ENCODE results near the gene SUGT1. TPM values are rescaled to one million over a fixed set of nuclear protein-coding genes. Genes with fewer than 3 reads are reported as not detected.
"Not testable (repeated sequence)": the region's sequence is repeated elsewhere in the genome, so short reads cannot be mapped to it uniquely, and the experiment has no call there.

Gene SUGT1
- total RNA-seq, 2 experiments from 2014 or later: 32.1 to 59.0 TPM

- H3K4me3 ChIP-seq (ENCODE audit: low read depth, low read length, poor library complexity, severe bottlenecking): no peak overlapping the region
- ChIA-PET POLR2A (interaction anchor here (1.2 to 1.6 kb wide), 3 partner anchors 10 to 27 kb away, joined by 3 to 5 read pairs (median 4); no protein-coding TSS in a partner anchor), CTCF (ENCODE audit: unreplicated experiment) (no interaction called here)
- TF ChIP-seq, protein P1, sequence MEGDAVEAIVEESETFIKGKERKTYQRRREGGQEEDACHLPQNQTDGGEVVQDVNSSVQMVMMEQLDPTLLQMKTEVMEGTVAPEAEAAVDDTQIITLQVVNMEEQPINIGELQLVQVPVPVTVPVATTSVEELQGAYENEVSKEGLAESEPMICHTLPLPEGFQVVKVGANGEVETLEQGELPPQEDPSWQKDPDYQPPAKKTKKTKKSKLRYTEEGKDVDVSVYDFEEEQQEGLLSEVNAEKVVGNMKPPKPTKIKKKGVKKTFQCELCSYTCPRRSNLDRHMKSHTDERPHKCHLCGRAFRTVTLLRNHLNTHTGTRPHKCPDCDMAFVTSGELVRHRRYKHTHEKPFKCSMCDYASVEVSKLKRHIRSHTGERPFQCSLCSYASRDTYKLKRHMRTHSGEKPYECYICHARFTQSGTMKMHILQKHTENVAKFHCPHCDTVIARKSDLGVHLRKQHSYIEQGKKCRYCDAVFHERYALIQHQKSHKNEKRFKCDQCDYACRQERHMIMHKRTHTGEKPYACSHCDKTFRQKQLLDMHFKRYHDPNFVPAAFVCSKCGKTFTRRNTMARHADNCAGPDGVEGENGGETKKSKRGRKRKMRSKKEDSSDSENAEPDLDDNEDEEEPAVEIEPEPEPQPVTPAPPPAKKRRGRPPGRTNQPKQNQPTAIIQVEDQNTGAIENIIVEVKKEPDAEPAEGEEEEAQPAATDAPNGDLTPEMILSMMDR (conservative IDR thresholded peaks at IDR 0.05; ENCODE audit: low read length): no peak
- no peak for TF ChIP-seq EZH2phosphoT487 (IDR thresholded peaks at IDR 0.05; ENCODE audit: borderline replicate concordance, low read depth, low read length)
- no peak overlapping the region for H3K27ac ChIP-seq (ENCODE audit: low read depth, low read length, poor library complexity, severe bottlenecking)
- H2AFZ ChIP-seq (ENCODE audit: low read length): no peak overlapping the region
- H3K4me1 ChIP-seq (ENCODE audit: insufficient read depth, low read length, poor library complexity, severe bottlenecking): no peaks in the 10 kb centered on the region
- no peaks in the 10 kb centered on the region for H3K36me3 ChIP-seq (ENCODE audit: insufficient read depth, low read length)
- no peaks in the 10 kb centered on the region for H3K79me2 ChIP-seq (ENCODE audit: insufficient read depth, low read depth, low read length)
- DNase-seq (ENCODE audit: low spot score): no peak
- no TSS peak for BruUV-seq (replicated peaks)
- no peak overlapping the region for H3K4me2 ChIP-seq (ENCODE audit: low read length)
- H4K20me1 ChIP-seq (ENCODE audit: insufficient read depth, low read length): no peaks in the 10 kb centered on the region
- H3K9me2 ChIP-seq (ENCODE audit: insufficient read depth, low read length): no peaks in the 10 kb centered on the region
- no peaks in the 10 kb centered on the region for H3K9me3 ChIP-seq (ENCODE audit: low read length)
- intact Hi-C loops (cut with micrococcal nuclease; ENCODE audit: unreplicated experiment): no loop called here
These were observed 50.8 kb downstream of the SUGT1 start for GRCh38 chr13:52703482-52703881.

- no peak for DNase-seq (ENCODE audit: low spot score)
- Histone ChIP-seq H3K27ac (ENCODE audit: low read depth, low read length, poor library complexity, severe bottlenecking) (no peak overlapping the region), H3K36me3 (ENCODE audit: insufficient read depth, low read length) (no peaks in the 10 kb centered on the region), H2AFZ (ENCODE audit: low read length) (no peak overlapping the region), H3K9me3 (ENCODE audit: low read length) (no peaks in the 10 kb centered on the region), H3K4me2 (ENCODE audit: low read length) (no peak overlapping the region), H3K9me2 (ENCODE audit: insufficient read depth, low read length) (no peaks in the 10 kb centered on the region), H3K4me1 (ENCODE audit: insufficient read depth, low read length, poor library complexity, severe bottlenecking) (no peaks in the 10 kb centered on the region), H3K4me3 (ENCODE audit: low read depth, low read length, poor library complexity, severe bottlenecking) (no peak overlapping the region), H3K79me2 (ENCODE audit: insufficient read depth, low read depth, low read length) (no peaks in the 10 kb centered on the region), H4K20me1 (ENCODE audit: insufficient read depth, low read length) (no peaks in the 10 kb centered on the region)
- CTCF ChIA-PET (ENCODE audit: unreplicated experiment): no interaction called here
- POLR2A ChIA-PET: no interaction called here
- no TSS peak for BruUV-seq (replicated peaks)
- intact Hi-C loops (cut with micrococcal nuclease; ENCODE audit: unreplicated experiment): no loop called here
- TF ChIP-seq EZH2phosphoT487 (IDR thresholded peaks at IDR 0.05; ENCODE audit: borderline replicate concordance, low read depth, low read length): no peak
- TF ChIP-seq, protein P1 (conservative IDR thresholded peaks at IDR 0.05; ENCODE audit: low read length): no peak
These were observed 53.4 kb downstream of the SUGT1 start for GRCh38 chr13:52706081-52706480.

DNA sequence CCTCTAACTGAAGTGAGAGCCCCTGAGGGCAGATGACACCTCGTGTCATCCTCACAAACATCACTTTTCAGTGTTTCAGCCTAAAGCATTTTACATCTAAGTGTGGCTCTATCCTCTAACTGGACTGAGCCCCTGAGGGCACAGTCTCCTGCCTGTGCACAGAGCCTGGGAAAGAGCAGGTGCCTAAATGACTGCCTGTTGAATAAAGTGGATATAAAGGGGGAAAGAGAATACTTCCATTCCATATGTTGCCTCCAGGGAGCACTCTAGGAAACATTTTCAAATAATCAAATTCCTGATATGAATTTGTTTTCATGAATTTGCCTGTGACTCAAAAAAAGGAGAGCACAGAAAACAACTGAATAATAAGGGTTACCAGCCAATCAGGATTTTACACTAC lies 54.7 kb downstream of the SUGT1 start:
- DNase-seq (ENCODE audit: low spot score): no peak
- POLR2A ChIA-PET: no interaction called here
- H3K9me2 ChIP-seq (ENCODE audit: insufficient read depth, low read length): no peaks in the 10 kb centered on the region
- CTCF ChIA-PET (ENCODE audit: unreplicated experiment): no interaction called here
- no peaks in the 10 kb centered on the region for H3K9me3 ChIP-seq (ENCODE audit: low read length)
- H3K4me1 ChIP-seq (ENCODE audit: insufficient read depth, low read length, poor library complexity, severe bottlenecking): no peaks in the 10 kb centered on the region
- intact Hi-C loops (cut with micrococcal nuclease; ENCODE audit: unreplicated experiment): no loop called here
- H3K36me3 ChIP-seq (ENCODE audit: insufficient read depth, low read length): no peaks in the 10 kb centered on the region
- H4K20me1 ChIP-seq (ENCODE audit: insufficient read depth, low read length): no peaks in the 10 kb centered on the region
- H3K4me3 ChIP-seq (ENCODE audit: low read depth, low read length, poor library complexity, severe bottlenecking): no peak overlapping the region
- no peak overlapping the region for H2AFZ ChIP-seq (ENCODE audit: low read length)
- TF ChIP-seq, protein P1 (conservative IDR thresholded peaks at IDR 0.05; ENCODE audit: low read length): no peak
- TF ChIP-seq EZH2phosphoT487 (IDR thresholded peaks at IDR 0.05; ENCODE audit: borderline replicate concordance, low read depth, low read length): no peak
- no peaks in the 10 kb centered on the region for H3K79me2 ChIP-seq (ENCODE audit: insufficient read depth, low read depth, low read length)
- H3K27ac ChIP-seq (ENCODE audit: low read depth, low read length, poor library complexity, severe bottlenecking): no peak overlapping the region
- no TSS peak for BruUV-seq (replicated peaks)
- H3K4me2 ChIP-seq (ENCODE audit: low read length): no peak overlapping the region

DNA sequence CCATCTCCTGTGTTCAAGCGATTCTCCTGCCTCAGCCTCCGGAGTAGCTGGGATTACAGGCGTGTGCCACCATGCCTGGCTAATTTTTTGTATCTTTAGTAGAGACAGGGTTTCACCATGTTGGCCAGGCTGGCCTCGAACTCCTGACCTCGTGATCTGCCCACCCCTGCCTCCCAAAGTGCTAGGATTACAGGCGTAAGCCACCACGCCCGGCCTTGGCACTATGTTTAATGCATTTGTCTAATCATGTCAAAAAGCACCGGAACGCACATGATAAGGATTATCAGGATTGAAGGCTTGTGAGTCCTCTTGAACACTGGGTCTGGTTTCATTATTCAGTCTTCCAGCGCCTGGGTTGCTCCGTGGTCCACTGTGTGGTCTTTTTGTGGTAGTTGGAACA lies 55.6 kb downstream of the SUGT1 start:
- BruUV-seq (replicated peaks); intact Hi-C loops (cut with micrococcal nuclease; ENCODE audit: unreplicated experiment): not testable (repeated sequence)

More for the DNA sequence above, 55.6 kb downstream of the SUGT1 start:
- H3K4me2 ChIP-seq (ENCODE audit: low read length); H3K9me3 ChIP-seq (ENCODE audit: low read length); DNase-seq (ENCODE audit: low spot score); CTCF ChIA-PET (ENCODE audit: unreplicated experiment); H3K4me3 ChIP-seq (ENCODE audit: low read depth, low read length, poor library complexity, severe bottlenecking); H3K27ac ChIP-seq (ENCODE audit: low read depth, low read length, poor library complexity, severe bottlenecking); H3K9me2 ChIP-seq (ENCODE audit: insufficient read depth, low read length); H3K79me2 ChIP-seq (ENCODE audit: insufficient read depth, low read depth, low read length); H2AFZ ChIP-seq (ENCODE audit: low read length); H3K4me1 ChIP-seq (ENCODE audit: insufficient read depth, low read length, poor library complexity, severe bottlenecking); H3K36me3 ChIP-seq (ENCODE audit: insufficient read depth, low read length); H4K20me1 ChIP-seq (ENCODE audit: insufficient read depth, low read length): not testable (repeated sequence)
- POLR2A ChIA-PET: interaction anchor here (1.3 kb wide), 1 partner anchor 19 kb away, joined by 3 read pairs; no protein-coding TSS in a partner anchor

Data from OCI-LY7 (cell line).